ENCODE results near the gene IFNAR1. TPM values are rescaled to one million over a fixed set of nuclear protein-coding genes. Genes with fewer than 3 reads are reported as not detected.

Gene IFNAR1
- total and polyA plus RNA-seq, 2 experiments from 2014 or later = 14.0 to 18.7 TPM

GRCh38 chr21:33403786-33404585, 79.2 kb downstream of the IFNAR1 start (continued):
- TF ChIP-seq REST (IDR thresholded peaks at IDR 0.05; ENCODE audit: unreplicated experiment) = no peak
- TF ChIP-seq NANOG (IDR thresholded peaks at IDR 0.05; ENCODE audit: borderline replicate concordance) = no peak
- no peak for TF ChIP-seq STAT1 (IDR thresholded peaks at IDR 0.05; ENCODE audit: unreplicated experiment)
- no peak for TF ChIP-seq ZNF114 (CRISPR knock-in tag; IDR thresholded peaks at IDR 0.05)
- TF ChIP-seq, protein P1, sequence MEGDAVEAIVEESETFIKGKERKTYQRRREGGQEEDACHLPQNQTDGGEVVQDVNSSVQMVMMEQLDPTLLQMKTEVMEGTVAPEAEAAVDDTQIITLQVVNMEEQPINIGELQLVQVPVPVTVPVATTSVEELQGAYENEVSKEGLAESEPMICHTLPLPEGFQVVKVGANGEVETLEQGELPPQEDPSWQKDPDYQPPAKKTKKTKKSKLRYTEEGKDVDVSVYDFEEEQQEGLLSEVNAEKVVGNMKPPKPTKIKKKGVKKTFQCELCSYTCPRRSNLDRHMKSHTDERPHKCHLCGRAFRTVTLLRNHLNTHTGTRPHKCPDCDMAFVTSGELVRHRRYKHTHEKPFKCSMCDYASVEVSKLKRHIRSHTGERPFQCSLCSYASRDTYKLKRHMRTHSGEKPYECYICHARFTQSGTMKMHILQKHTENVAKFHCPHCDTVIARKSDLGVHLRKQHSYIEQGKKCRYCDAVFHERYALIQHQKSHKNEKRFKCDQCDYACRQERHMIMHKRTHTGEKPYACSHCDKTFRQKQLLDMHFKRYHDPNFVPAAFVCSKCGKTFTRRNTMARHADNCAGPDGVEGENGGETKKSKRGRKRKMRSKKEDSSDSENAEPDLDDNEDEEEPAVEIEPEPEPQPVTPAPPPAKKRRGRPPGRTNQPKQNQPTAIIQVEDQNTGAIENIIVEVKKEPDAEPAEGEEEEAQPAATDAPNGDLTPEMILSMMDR (conservative IDR thresholded peaks at IDR 0.05; ENCODE audit: low read depth in 2 of 2) = no peak
- no peak for TF ChIP-seq POLR2AphosphoS5 (IDR thresholded peaks at IDR 0.05; ENCODE audit: low read depth)
- TF ChIP-seq JUNB (IDR thresholded peaks at IDR 0.05; ENCODE audit: unreplicated experiment) = no peak
- no peak for TF ChIP-seq CREB1 (CRISPR knock-in tag; IDR thresholded peaks at IDR 0.05; ENCODE audit: low read depth)
- no peak for TF ChIP-seq ZNF331 (CRISPR knock-in tag; IDR thresholded peaks at IDR 0.05; ENCODE audit: low read depth)

- H3K27me3 ChIP-seq (ENCODE audit: insufficient read depth) = peaks cover 5% of the 10 kb centered on the region; the same call in 1 of the 2 replicates
- ATAC-seq (no peak), DNase-seq (ENCODE audit: low spot score) (no peak)
- no peaks in the 10 kb centered on the region for H3K9me2 ChIP-seq (ENCODE audit: insufficient read depth)
- no peaks in the 10 kb centered on the region for H3K9me3 Mint-ChIP-seq
- H3K4me3 Mint-ChIP-seq = no peak overlapping the region
- H3F3A ChIP-seq (replicated peaks; ENCODE audit: low read depth) = peaks cover 13% of the 10 kb centered on the region; the same call in 1 of the 2 replicates
- H3K79me2 ChIP-seq (replicated peaks; ENCODE audit: insufficient read depth) = peaks cover 68% of the 10 kb centered on the region
- H3K4me1 ChIP-seq (ENCODE audit: insufficient read depth) = peaks cover 4% of the 10 kb centered on the region; the same call in 1 of the 2 replicates
- peaks cover 11% of the 10 kb centered on the region for H3K4me1 Mint-ChIP-seq
- TF ChIP-seq, protein P1 (conservative IDR thresholded peaks at IDR 0.05; ENCODE audit: low read depth in 2 of 2) = no peak
- TF ChIP-seq ETS1 (IDR thresholded peaks at IDR 0.05) = no peak
- no peak overlapping the region for H3K4me2 ChIP-seq
- H3K27ac Mint-ChIP-seq = no peak overlapping the region
- no peak overlapping the region for H2AFZ ChIP-seq
- no peak overlapping the region for H3K27ac ChIP-seq (ENCODE audit: low read depth)
- no peak overlapping the region for H3K4me3 ChIP-seq
- peaks cover 14% of the 10 kb centered on the region for H3K27me3 Mint-ChIP-seq (ENCODE audit: insufficient read depth, low read depth, poor library complexity)
- no peaks in the 10 kb centered on the region for H3K36me3 ChIP-seq (ENCODE audit: insufficient read depth)
- peaks cover 15% of the 10 kb centered on the region for H4K20me1 ChIP-seq (replicated peaks; ENCODE audit: insufficient read depth)
- H3K36me3 Mint-ChIP-seq (ENCODE audit: low read depth) = peaks cover 13% of the 10 kb centered on the region; the same call in 2 of the 3 replicates
These were observed 81.7 kb downstream of the IFNAR1 start for GRCh38 chr21:33406493-33406892.
